Measurements from ENCODE around the gene RNF111. TPM values are rescaled to one million over a fixed set of nuclear protein-coding genes. Genes with fewer than 3 reads are reported as not detected.

Gene RNF111
- total RNA-seq, 1 experiment from 2014 or later = 8.8 TPM

- in situ Hi-C loops (cut with HindIII; ENCODE audit: low sequenced_read_pairs) = no loop called here
Measured at GRCh38 chr15:59048897-59049296, 61.4 kb downstream of the RNF111 start.

DNA sequence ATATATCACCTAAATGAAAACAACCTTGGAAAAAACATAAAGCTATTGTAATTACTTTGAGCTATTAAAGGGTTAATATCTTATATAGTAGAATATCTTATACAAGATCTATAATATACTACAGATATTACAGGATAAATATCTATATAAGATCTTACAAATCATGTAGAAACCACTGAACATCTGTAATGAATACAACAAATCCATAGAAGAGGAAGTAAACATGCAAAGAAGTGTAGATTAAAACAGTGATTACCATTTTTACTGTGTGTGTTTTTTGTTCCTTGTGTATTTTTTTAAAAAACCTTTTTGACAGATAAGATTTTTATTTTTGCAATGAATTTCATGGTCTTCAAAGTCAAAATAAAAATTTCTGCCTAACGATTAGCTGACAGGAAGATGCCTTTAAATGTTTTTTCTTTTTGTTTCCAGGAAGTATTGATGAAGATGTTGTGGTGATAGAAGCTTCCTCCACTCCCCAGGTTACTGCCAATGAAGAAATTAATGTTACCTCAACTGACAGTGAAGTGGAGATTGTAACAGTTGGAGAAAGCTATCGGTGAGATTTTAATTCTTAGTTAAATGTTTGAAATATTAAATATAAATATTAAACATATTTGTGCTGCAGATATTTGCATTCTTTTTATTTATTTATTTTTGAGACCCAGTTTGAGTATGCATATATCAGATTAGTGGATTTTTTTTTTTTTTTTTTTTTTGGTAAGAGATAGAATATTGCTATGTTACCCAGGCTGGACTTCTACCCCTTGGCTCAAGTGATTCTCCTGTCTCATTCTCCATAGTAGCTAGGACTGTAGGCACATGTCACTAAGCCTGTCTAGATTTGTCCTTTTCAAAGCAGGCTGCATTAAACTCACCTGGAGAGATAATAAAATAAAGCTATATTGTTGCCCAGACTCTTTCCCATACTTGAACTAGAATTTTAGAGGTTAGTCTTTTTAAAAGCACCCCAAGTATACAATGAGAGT is 64.7 kb downstream of the RNF111 start:
- DNase-seq (ENCODE audit: low spot score) = no peak
- in situ Hi-C loops (cut with HindIII; ENCODE audit: low sequenced_read_pairs) = no loop called here

More at GRCh38 chr15:59048897-59049296, 61.4 kb downstream of the RNF111 start:
- no peak for DNase-seq (ENCODE audit: low spot score)

DNA sequence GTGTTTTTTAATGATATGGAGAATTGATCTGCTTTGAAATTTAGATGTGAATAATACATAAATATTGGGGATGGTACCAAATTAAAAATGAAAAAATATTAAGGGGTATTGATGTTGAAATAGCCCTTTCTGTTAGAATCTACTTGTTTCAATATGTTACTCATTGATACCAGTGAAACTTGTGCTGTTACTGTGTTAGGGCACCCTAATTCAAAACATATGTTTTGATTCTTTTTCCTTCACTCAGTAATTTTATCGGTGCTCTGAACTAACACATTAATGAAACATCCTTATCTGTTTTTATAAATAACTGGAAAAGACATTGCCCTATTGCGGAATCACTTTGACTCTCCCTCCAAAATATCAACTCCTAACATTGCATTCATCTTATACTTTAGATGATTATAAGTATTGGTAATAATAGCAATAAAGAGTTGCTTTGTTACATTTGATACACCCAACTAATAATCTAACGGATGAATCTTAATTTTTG is 65.5 kb downstream of the RNF111 start:
- in situ Hi-C loops (cut with HindIII; ENCODE audit: low sequenced_read_pairs) = no loop called here

GRCh38 chr15:59053482-59053881 is 66.0 kb downstream of the RNF111 start:
- DNase-seq (ENCODE audit: low spot score) = no peak
- in situ Hi-C loops (cut with HindIII; ENCODE audit: low sequenced_read_pairs) = no loop called here

More for the DNA sequence above, 65.5 kb downstream of the RNF111 start:
- no peak for DNase-seq (ENCODE audit: low spot score)

DNA sequence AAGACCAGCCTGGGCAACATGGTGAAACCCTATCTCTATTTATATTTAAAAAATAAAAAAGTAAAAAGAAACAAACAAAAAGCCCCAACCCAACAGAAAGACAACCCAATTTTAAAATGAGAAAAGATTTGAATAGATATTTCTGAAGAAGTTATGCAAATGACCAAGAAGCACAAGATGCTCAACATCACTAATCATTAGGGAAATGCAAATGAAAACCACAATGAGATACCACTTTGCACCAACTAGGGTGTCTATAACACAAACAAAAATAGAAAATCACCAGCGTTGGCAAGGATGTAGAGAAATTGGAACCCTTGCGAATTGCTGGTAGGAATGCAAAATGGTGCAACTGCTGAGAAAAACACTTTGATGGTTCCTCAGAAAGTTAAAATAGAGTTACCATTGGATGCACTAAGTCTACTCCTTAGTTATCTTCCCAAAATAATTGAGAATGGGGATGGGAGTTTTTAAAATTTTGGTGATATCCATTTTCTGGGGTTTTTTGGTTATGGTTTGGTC is 71.7 kb downstream of the RNF111 start:
- no peak for DNase-seq (ENCODE audit: low spot score)
- in situ Hi-C loops (cut with HindIII; ENCODE audit: low sequenced_read_pairs) = no loop called here

- no peak for DNase-seq (ENCODE audit: low spot score)
- in situ Hi-C loops (cut with HindIII; ENCODE audit: low sequenced_read_pairs) = no loop called here
Measured at GRCh38 chr15:59060348-59060747, 72.9 kb downstream of the RNF111 start.

- in situ Hi-C loops (cut with HindIII; ENCODE audit: low sequenced_read_pairs) = no loop called here
Measured at GRCh38 chr15:59063042-59063441, 75.6 kb downstream of the RNF111 start.

DNA sequence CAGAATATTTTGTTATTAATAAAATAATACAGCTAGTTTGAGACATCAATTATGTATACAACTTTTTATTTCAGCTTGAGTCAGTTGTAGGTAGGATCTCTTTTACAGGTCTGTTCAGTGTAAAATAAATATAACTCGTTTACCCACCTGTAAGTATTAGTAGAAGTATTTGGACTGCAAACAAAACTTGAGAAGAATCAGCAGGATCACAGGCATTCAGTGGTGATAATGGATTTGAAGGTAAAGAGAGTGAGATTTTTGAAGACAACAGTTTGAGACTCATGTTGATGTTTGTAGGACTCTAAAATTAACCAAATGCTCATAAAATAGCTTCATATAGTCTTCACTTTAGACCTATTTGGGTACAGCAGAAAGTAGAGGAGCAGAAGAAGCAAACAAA is 82.0 kb downstream of the RNF111 start:
- in situ Hi-C loops (cut with HindIII; ENCODE audit: low sequenced_read_pairs) = no loop called here
- no peak for DNase-seq (ENCODE audit: low spot score)

More at GRCh38 chr15:59063042-59063441, 75.6 kb downstream of the RNF111 start:
- DNase-seq (ENCODE audit: low spot score) = no peak

GRCh38 chr15:59074607-59075006 is 87.1 kb downstream of the RNF111 start:
- DNase-seq (ENCODE audit: low spot score) = no peak
- in situ Hi-C loops (cut with HindIII; ENCODE audit: low sequenced_read_pairs) = no loop called here

DNA sequence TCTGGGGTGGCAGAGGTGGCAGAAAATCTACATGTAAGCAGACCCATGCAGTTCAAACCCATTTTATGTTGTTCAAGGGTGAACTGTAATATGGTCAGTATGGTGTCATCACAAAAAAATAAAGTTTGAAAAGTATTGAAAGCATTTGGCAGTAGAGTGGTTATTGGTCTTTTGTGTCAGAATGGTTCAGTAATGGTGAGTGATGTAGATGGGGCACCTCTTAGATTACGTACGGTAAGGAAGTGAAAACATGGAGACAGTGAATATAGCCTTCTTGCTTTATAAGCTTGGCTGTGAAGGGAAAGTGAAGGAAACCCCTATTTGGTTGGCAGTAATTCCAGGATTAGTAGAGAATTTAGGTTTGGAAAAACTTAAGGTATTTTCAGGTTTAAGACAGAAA is 100.3 kb downstream of the RNF111 start:
- in situ Hi-C loops (cut with HindIII; ENCODE audit: low sequenced_read_pairs) = no loop called here
- no peak for DNase-seq (ENCODE audit: low spot score)

DNA sequence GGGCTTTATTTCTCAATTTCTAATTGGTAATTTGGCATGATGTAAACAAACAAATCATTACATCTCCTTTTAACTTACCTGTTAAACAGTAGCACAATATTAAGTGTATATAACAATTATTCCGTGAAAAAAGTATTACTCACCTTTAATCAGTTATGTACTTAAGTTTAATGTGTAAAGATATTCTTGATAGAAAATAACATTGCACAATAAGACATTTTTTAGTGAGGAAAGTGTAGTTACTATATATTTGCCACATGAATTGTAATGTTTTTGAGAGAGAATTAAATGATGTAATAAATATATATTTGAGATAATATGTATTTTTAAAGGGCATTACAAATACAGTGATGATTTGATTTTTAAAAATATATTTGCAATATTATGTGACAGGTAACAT is 106.6 kb downstream of the RNF111 start:
- in situ Hi-C loops (cut with HindIII; ENCODE audit: low sequenced_read_pairs) = no loop called here
- DNase-seq (ENCODE audit: low spot score) = no peak

DNA sequence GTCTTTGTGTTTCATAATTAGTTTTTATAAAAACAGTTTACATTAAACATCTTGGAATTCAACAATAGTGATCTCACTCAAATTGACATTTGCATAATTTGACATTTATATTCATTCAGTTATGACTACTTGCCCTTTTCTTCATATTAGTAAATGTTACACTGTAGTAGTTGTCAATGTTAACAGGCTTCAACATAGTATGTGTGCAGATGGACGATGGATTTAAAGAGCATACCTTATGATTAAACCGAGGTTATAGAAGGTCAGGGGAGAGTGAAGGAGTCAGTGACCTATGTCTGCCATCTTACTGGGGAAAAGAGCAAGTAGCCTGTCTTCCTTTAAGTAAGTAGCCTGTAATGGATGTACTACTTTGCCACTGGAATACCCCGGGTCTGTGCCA is 109.0 kb downstream of the RNF111 start:
- no peak for DNase-seq (ENCODE audit: low spot score)
- in situ Hi-C loops (cut with HindIII; ENCODE audit: low sequenced_read_pairs) = no loop called here

DNA sequence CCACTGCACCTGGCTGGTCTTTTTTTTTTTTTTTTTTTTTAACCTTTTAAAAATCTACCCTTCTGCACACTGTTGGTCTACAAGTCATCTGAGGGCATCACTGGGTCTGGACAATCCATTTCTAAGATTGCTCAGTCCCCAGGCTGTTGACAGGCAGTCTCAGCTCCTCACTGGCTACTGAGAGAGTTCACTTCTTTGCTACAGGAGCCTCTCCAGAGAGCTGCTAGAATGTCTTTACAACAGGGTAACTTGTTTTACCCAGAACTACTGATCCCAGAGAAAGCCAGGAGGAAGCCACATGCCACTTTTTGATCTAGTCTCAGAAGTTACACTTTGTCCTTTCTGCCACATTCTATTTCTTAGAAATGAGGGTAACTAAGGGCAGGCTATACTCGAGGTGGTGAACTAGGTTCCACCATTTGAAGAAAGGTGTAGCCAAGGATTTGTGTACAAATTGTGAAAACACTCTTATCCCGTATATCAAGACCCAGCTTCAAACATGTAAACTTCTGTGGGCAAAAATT is 111.8 kb downstream of the RNF111 start:
- in situ Hi-C loops (cut with HindIII; ENCODE audit: low sequenced_read_pairs) = no loop called here

DNA sequence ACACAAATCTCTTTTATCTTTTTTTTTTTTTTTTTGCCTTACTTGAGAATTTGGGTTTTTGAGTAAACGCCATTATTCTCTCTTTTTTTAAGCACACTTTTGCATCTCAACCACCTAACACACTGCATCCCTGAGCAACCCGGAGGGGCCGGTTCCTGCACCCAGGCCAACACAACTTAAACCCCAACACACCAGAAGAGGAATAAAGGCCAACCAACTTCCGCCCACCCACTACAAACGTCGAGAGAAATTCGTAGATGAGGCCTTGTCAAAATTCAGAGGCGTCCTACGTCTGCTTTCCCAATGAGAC is 117.1 kb downstream of the RNF111 start:
- no peak for DNase-seq (ENCODE audit: low spot score)
- in situ Hi-C loops (cut with HindIII; ENCODE audit: low sequenced_read_pairs) = no loop called here

More for the DNA sequence above, 111.8 kb downstream of the RNF111 start:
- no peak for DNase-seq (ENCODE audit: low spot score)

- in situ Hi-C loops (cut with HindIII; ENCODE audit: low sequenced_read_pairs) = no loop called here
- DNase-seq (ENCODE audit: low spot score) = peak; percentile 92
Measured at GRCh38 chr15:59104912-59105732, 117.7 kb downstream of the RNF111 start, which contains the start of gene CCNB2. CCNB2 (plus strand) TSS chr15:59105146; CDS start chr15:59105269, 123 bp downstream.

- in situ Hi-C loops (cut with HindIII; ENCODE audit: low sequenced_read_pairs) = no loop called here
- DNase-seq (ENCODE audit: low spot score) = peak; percentile 35
Measured at GRCh38 chr15:59105854-59106253, 118.4 kb downstream of the RNF111 start.

- in situ Hi-C loops (cut with HindIII; ENCODE audit: low sequenced_read_pairs) = no loop called here
- no peak for DNase-seq (ENCODE audit: low spot score)
Measured at GRCh38 chr15:59111251-59111650, 123.8 kb downstream of the RNF111 start.

DNA sequence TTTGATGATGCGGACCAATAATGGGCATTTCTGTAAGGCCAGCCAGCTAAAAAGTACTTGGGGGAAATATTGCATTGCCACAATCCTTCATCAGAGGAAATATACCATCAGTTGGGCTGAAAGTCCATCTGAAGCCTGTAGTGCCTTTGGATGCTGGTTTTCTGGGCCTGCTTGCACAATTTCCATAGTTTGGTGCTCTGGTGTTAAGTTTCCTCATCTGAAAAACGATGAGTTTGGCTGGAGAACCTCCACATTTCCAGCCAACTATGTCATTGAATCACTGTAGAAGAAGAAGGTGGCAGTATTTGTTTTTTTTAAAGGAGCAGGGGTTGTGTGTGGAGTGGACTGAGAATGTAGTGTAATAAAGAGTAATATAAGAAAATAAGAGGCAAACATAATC is 127.6 kb downstream of the RNF111 start:
- DNase-seq (ENCODE audit: low spot score) = no peak
- in situ Hi-C loops (cut with HindIII; ENCODE audit: low sequenced_read_pairs) = no loop called here

DNA sequence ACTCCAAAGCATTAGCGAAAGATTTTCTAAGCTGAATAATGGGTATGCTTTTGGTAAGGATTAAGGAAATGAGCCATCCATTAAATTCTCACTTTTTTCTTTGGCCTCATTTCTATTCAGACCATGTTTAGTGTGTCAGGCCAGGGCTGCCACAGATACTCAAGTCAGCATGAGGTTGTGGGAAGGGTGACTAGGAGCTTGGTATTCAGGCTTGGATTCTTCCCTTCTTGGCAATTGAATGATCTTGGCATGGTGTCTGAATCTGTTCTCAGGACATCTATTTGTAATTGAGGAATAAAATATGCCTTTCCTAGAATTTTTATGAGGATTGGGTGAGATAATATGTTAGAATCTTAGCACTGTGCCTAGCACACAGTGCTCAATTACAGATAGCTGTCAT is 128.7 kb downstream of the RNF111 start:
- DNase-seq (ENCODE audit: low spot score) = no peak
- in situ Hi-C loops (cut with HindIII; ENCODE audit: low sequenced_read_pairs) = no loop called here
